CD1c-positive myeloid dendritic cell (primary cell): ENCODE data around the gene C5orf46.

Experiments
- DNase-seq: peaks from one replicate; pipeline ENCODE4 v3.0.0-alpha.2; 2016; ENCODE audit errors: extremely low spot score

The C5orf46 gene

GRCh38 chr5:147858565-147858964, 47.8 kb downstream of the C5orf46 start:
- no peak for DNase-seq

GRCh38 chr5:147857302-147858129, 48.8 kb downstream of the C5orf46 start:
- DNase-seq = peak; percentile 59

- DNase-seq = no peak
Measured at GRCh38 chr5:147856801-147857200, 49.5 kb downstream of the C5orf46 start.

- DNase-seq = no peak
Measured at GRCh38 chr5:147855774-147856069, 50.6 kb downstream of the C5orf46 start.

GRCh38 chr5:147854894-147855773, 51.2 kb downstream of the C5orf46 start:
- DNase-seq = no peak

GRCh38 chr5:147854331-147854730, 52.0 kb downstream of the C5orf46 start:
- DNase-seq = no peak

GRCh38 chr5:147853372-147853987, 52.9 kb downstream of the C5orf46 start:
- DNase-seq = no peak

GRCh38 chr5:147852365-147852764, 54.0 kb downstream of the C5orf46 start:
- no peak for DNase-seq

- no peak for DNase-seq
Measured at GRCh38 chr5:147851578-147851977, 54.8 kb downstream of the C5orf46 start.

GRCh38 chr5:147849226-147849625, 57.1 kb downstream of the C5orf46 start:
- no peak for DNase-seq

- no peak for DNase-seq
Measured at GRCh38 chr5:147845618-147846017, 60.7 kb downstream of the C5orf46 start.

GRCh38 chr5:147844846-147845245, 61.5 kb downstream of the C5orf46 start:
- no peak for DNase-seq

GRCh38 chr5:147842869-147843268, 63.5 kb downstream of the C5orf46 start:
- DNase-seq = no peak
